ENCODE measurements around the gene ATP11C.

The ATP11C gene

GRCh38 chrX:139882299-139882698, 50.6 kb downstream of the ATP11C start:
- Histone ChIP-seq H3K4me1 (ENCODE audit: insufficient read depth, low read length) (no peaks in the 10 kb centered on the region), H3K27me3 (ENCODE audit: insufficient read depth, low read length, poor library complexity) (no peaks in the 10 kb centered on the region), H3K36me3 (ENCODE audit: insufficient read depth, low read length) (no peaks in the 10 kb centered on the region), H3K9ac (ENCODE audit: low read depth, low read length) (no peak overlapping the region), H3K9me3 (ENCODE audit: insufficient read depth, low read length, severe bottlenecking) (no peaks in the 10 kb centered on the region), H3K79me2 (ENCODE audit: insufficient read depth, low read length) (peaks cover 9% of the 10 kb centered on the region; the same call in 1 of the 2 replicates), H4K20me1 (ENCODE audit: insufficient read depth, low read length) (no peaks in the 10 kb centered on the region; the same call in 1 of the 2 replicates), H2AFZ (ENCODE audit: low read depth, low read length) (no peak overlapping the region), H3K4me2 (ENCODE audit: insufficient read depth, low read length) (no peak overlapping the region), H3K27ac (ENCODE audit: low read length) (no peak overlapping the region), H3K4me3 (ENCODE audit: low read depth in 1 of 2, low read length in 2 of 2) (no peak overlapping the region)
- TF ChIP-seq EZH2 (IDR thresholded peaks at IDR 0.05; ENCODE audit: borderline replicate concordance, low read depth, low read length, severe bottlenecking) = no peak
- no peak for TF ChIP-seq CTCF (IDR thresholded peaks at IDR 0.05; ENCODE audit: borderline replicate concordance, extremely low read depth, low read length, poor library complexity, severe bottlenecking)
- ATAC-seq (ENCODE audit: insufficient read depth, low read depth) = no peak
- DNase-seq = no peak

GRCh38 chrX:139881572-139881971, 51.3 kb downstream of the ATP11C start:
- Histone ChIP-seq H3K4me2 (ENCODE audit: insufficient read depth, low read length) (no peak overlapping the region), H3K9ac (ENCODE audit: low read depth, low read length) (no peak overlapping the region), H3K79me2 (ENCODE audit: insufficient read depth, low read length) (peaks cover 9% of the 10 kb centered on the region; the same call in 1 of the 2 replicates), H3K9me3 (ENCODE audit: insufficient read depth, low read length, severe bottlenecking) (no peaks in the 10 kb centered on the region), H3K27me3 (ENCODE audit: insufficient read depth, low read length, poor library complexity) (no peaks in the 10 kb centered on the region), H2AFZ (ENCODE audit: low read depth, low read length) (no peak overlapping the region), H3K27ac (ENCODE audit: low read length) (no peak overlapping the region), H3K4me1 (ENCODE audit: insufficient read depth, low read length) (no peaks in the 10 kb centered on the region), H4K20me1 (ENCODE audit: insufficient read depth, low read length) (no peaks in the 10 kb centered on the region; the same call in 1 of the 2 replicates), H3K36me3 (ENCODE audit: insufficient read depth, low read length) (no peaks in the 10 kb centered on the region), H3K4me3 (ENCODE audit: low read depth in 1 of 2, low read length in 2 of 2) (no peak overlapping the region)
- DNase-seq (no peak), ATAC-seq (ENCODE audit: insufficient read depth, low read depth) (no peak)
- no peak for TF ChIP-seq CTCF (IDR thresholded peaks at IDR 0.05; ENCODE audit: borderline replicate concordance, extremely low read depth, low read length, poor library complexity, severe bottlenecking)

DNA sequence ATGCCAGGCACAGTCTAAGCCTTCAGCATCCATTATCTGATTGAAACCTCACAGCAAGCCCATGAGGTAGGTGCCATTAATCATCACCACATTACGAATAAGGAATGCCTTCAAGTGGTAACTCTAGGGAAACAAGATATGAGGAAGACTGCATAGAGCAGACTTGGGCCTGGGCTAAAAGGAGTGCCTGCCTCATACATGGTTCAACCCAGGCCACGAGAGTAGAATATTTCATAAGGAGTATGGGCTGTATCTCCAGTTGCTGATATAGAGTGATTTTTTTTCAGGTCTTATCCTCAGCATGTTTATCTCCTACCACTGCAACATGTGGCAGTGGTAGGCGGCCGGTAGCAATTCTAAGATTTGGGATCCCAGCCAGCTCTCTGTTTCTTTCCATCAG, 51.7 kb downstream of the ATP11C start:
- Histone ChIP-seq H4K20me1 (ENCODE audit: insufficient read depth, low read length) (no peaks in the 10 kb centered on the region; the same call in 1 of the 2 replicates), H3K9ac (ENCODE audit: low read depth, low read length) (no peak overlapping the region), H2AFZ (ENCODE audit: low read depth, low read length) (no peak overlapping the region), H3K79me2 (ENCODE audit: insufficient read depth, low read length) (peaks cover 9% of the 10 kb centered on the region; the same call in 1 of the 2 replicates), H3K36me3 (ENCODE audit: insufficient read depth, low read length) (no peaks in the 10 kb centered on the region), H3K27ac (ENCODE audit: low read length) (no peak overlapping the region), H3K27me3 (ENCODE audit: insufficient read depth, low read length, poor library complexity) (no peaks in the 10 kb centered on the region), H3K4me2 (ENCODE audit: insufficient read depth, low read length) (no peak overlapping the region), H3K9me3 (ENCODE audit: insufficient read depth, low read length, severe bottlenecking) (no peaks in the 10 kb centered on the region), H3K4me3 (ENCODE audit: low read depth in 1 of 2, low read length in 2 of 2) (no peak overlapping the region), H3K4me1 (ENCODE audit: insufficient read depth, low read length) (no peaks in the 10 kb centered on the region)
- no peak for ATAC-seq (ENCODE audit: insufficient read depth, low read depth)
- DNase-seq = no peak
- TF ChIP-seq CTCF (IDR thresholded peaks at IDR 0.05; ENCODE audit: borderline replicate concordance, extremely low read depth, low read length, poor library complexity, severe bottlenecking) = no peak
- TF ChIP-seq EZH2 (IDR thresholded peaks at IDR 0.05; ENCODE audit: borderline replicate concordance, low read depth, low read length, severe bottlenecking) = no peak

Data from DND-41 (cell line).